HG03520 (cell line): Measurements from ENCODE around the gene CFHR2.
"Not testable (repeated sequence)": the region's sequence is repeated elsewhere in the genome, so short reads cannot be mapped to it uniquely, and the experiment has no call there.

Experiments used
- ATAC-seq: cut with Tn5 transposase; IDR thresholded peaks from one replicate; pipeline ENCODE4 v1.9.1; 2021; ENCODE audit warnings: mild to moderate bottlenecking, moderate library complexity; ENCODE audit not compliant: unreplicated experiment

Gene CFHR2

DNA sequence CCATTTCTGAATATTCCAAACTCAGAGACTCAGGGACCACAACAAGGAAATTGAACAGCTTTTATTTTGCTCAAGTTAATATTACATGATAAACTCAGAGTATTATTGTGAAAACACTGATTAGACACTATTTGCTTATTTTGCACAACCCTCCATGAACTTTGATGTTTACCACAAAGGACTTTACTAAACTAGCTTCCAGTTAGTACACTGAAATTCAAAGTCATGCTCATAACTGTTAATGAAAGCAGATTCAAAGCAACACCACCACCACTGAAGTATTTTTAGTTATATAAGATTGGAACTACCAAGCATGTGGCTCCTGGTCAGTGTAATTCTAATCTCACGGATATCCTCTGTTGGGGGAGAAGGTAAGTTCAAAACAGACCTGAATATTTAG, at the start of gene CFHR2:
Gene CFHR2, plus strand, starts transcription at position 171 of the 400 bp plus-strand sequence. Its CDS starts 143 bp downstream, at position 314.
- not testable (repeated sequence) for ATAC-seq

DNA sequence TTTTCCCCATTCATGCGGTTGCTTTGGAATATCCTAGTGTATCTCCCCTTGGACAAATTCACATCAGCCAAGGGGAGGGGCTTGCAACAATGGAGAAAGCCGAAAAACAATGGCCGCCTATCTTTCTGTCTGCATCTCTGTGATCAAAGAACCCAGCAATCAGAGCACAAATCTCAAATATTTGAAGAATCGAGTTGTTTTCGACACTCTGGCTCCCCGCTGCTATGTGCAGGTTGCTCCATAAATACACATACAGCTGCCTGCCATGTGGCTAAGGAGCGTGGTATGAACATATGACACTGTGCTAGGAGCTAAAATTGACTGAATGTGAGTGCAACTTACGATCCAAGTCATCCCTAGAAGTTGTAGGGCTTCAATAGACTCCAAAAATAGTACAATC, 47.2 kb upstream of the CFHR2 start:
- ATAC-seq: no peak

DNA sequence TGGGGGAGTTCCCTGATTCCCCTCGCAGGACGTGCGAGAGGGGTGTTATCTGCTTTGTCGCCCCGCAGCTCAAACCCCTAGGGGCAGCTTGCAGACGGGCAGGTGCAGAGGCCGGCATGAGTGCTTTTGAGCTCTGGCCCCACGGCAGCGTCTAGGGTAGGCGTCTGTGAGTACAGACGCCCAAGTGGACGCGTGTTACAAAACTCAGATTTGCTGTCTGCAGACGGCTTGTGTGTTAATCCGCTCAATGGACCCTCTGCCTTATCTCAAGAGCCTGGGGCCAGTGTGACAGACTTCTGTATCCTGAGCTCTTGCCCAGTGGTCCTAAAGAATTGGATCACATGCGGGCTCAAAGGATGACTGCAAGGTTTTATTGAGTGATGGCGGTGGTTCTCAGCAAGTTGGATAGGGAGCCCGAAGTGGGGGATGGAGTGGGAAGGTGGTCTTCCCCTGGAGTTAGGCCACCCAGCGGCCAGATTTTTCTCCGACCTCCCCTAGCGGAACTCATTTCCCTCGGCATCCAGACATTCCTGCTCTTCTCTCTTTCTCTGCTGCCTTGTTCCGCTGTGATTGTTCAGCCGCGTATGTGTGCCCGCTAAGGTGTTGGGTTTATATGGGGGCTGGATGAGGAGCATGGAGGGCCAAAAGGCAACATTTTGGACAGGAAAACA, 46.2 kb upstream of the CFHR2 start:
- no peak for ATAC-seq

DNA sequence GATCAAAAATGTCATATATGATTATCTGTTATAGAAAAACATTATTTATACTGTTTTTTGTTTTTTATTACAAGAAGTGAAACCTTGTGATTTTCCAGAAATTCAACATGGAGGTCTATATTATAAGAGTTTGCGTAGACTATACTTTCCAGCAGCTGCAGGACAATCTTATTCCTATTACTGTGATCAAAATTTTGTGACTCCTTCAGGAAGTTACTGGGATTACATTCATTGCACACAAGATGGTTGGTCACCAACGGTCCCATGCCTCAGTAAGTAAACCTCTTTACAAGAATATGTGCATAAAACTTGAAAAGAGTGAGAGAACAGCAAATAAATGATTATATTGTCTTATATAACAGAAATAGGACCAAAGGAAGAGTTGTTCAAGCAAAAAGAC, 41.2 kb upstream of the CFHR2 start:
- no peak for ATAC-seq

DNA sequence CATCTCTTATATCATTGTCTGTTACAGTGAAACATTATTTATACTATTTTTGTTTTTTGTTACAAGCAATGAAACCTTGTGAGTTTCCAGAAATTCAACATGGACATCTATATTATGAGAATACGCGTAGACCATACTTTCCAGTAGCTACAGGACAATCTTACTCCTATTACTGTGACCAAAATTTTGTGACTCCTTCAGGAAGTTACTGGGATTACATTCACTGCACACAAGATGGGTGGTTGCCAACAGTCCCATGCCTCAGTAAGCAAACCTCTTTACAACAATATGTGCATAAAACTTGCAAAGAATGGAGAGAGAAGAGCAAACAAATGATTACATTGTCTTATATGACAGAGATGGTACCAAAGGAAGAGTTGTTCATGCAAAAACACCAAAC, 33.3 kb upstream of the CFHR2 start:
- no peak for ATAC-seq

DNA sequence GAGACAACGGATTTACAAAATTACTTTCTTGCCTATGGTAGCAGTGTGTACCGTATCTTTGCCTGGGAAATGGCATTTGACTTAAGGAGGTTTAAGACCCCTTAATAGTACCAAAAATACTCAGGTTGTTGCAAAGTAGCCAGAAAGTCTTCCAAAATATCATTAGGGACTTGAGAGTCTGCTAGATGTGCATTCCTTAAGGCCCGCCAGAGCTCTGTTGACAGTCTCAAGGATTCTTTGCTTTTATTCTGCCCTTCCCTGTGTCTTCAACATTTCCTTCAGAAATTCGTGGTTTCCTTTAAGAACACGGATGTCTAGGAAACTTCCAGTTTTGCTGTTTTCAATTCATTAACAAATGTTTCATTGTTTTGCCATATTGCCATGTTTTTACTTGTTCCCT, 31.3 kb upstream of the CFHR2 start:
- not testable (repeated sequence) for ATAC-seq

DNA sequence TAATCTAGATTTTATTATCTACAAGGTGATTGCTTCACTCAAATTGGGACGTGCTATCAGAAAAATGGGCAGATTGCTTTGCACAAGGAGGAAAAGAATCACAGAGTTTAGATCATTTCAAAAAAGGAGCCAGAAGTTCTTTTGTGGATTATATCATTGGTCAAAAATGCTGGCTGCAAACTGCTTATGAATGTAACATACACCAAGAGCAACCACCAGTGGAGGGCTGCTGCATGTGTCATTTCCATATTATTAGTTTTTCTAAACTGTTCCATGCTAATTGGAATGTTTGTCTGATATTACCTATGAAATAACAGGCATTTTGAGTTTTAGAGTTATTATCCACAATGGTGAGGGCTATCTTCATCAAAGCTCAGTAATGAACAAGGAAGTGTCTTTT, 16.7 kb upstream of the CFHR2 start:
- not testable (repeated sequence) for ATAC-seq

DNA sequence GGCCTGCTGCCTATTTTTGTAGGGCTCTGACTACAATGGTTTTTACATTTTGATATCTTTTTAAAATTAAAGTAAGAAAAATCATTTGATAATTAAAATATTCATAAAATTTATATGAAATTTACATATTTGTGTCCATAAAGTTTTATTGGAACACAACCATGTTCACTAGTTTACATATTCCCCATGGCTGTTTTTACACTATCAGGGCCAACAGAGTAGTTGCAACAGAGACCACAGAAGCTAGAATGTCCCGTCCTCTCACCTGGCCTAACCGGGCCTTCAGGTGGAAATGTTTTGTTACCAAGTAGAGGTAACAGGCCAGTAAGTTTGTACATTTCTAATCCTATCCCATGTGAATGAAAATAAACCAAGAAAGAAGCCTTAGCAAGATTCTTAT, 10.7 kb upstream of the CFHR2 start:
- ATAC-seq: not testable (repeated sequence)

DNA sequence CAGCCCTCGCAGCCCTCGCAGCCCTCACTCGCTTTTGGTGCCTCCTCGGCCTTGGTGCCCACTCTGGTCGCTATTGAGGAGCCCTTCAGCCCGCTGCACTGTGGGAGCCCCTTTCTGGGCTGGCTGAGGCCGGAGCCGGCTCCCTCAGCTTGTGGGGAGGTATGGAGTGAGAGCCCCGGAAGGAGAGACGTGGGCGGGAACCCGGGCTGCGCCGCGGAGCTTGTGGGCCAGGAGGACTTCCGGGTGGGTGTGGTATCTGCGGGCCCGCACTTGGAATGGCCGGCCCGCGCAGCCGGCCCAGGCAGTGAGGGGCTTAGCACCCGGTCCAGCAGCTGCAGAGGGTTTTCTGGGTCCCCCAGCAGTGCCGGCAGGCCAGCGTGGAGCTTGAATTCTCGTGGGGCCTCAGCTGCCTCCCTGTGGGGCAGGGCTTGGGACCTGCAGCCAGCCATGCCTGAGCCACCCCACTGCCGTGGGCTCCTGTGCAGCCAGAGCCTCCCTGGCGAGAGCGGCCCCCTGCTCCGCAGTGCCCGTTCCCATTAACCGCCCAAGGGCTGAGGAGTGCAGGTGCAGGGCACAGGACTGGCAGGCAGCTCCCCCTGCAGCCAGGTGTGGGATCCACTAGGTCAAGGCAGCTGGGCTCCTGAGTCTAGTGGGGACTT, 9.9 kb upstream of the CFHR2 start:
- no peak for ATAC-seq

DNA sequence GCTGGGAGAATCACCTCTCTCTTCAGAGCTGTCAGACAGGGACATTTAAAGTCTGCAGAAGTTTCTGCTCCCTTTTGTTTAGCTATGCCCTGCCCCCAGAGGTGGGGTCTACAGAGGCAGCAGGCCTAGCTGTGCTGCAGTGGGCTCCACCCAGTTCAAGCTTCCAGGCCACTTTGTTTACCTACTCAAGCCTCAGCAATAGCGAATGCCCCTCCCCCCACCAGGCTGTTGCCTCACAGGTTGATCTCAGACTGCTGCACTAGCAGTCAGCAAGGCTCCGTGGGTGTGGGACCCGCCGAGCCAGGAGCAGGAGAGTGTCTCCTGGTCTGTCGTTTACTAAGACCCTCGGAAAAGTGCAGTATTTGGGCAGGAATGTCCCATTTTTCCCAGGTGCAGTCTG, 2.1 kb upstream of the CFHR2 start:
- ATAC-seq: not testable (repeated sequence)

DNA sequence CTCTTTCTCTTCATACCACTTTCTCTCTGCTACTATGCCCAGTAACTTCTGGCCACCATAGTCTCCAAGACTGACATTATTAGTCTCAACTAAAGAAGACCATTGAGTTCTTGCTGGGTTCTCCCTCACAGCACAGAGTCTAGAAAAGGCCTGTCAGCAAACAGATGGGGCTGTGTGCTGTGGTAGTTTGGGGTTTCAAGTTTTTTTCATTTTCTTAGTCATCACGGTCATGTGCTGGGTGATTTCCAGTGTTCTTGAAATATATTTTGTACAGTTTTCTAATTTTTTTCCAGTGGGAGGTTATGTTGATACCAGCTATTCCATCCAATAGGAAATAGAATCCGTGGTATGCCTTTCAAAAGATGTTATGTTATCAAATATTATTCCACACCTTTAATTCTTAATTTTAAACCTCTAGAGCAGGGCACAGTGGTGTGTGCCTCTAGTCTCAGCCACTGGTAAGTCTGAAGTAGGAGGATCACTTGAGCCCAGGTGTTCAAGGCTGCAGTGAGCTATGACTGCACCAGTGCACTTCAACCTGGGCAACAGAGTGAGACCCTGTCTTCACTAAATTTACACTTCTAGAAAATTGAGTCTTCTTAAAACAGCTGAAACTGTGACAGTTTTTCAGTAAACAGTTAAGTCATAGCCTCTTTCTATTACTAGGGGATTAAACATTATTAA, 8.3 kb downstream of the CFHR2 start:
- peak; percentile 92 for ATAC-seq

DNA sequence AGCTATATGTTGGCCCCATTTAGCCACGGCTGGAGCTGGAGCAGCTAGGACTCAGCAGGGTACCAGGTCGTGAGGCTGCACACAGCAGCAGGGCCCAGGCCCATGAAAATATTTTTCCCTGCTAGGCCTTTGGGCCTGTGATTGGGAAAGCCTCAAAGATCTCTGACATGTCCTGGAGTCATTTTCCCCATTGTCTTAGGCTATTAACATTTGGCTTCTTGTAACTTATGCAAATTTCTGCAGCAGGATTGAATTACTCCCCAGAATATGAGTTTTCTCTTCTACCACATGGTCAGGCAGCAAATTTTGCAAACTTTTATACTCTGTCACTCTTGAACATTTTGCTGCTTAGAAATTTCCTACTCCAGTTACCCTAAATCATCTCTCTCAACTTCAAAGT, 11.2 kb downstream of the CFHR2 start:
- no peak for ATAC-seq

DNA sequence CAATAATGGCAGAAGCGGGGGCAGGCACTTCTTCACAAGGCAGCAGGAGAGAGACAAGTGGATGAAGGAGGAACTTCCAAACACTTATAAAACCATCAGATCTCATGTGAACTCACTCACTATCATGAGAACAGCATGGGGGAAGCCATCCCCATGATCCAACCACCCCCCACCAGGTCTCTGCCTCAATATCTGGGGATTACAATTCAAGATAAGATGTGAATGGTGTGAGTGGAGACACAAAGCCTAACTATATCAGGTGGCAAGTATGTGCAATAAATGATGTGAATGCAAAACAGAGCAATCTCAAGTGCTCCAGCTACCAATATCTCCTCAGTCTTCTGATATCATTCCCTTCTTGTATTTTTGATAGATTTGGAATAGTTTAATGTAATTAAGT, 12.4 kb downstream of the CFHR2 start:
- no peak for ATAC-seq

DNA sequence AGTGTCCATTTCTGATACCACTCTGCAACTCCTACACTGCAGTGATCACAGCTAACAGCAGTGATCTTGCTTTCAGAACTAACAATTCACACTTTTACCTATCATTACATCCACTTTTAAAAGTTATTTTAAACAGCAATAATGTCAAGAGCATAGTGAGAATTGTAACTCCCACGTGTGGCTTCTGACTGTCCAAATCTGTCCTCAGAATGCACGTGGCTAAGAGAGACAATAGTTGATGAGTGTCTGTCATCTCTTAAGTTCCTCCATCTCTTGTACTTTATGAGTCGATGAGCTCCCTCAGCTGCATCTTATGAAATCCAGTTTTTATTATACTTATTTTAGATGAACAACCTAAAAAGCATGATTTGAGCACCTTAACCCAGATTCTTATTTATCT, 17.3 kb downstream of the CFHR2 start:
- peak; percentile 92 for ATAC-seq

DNA sequence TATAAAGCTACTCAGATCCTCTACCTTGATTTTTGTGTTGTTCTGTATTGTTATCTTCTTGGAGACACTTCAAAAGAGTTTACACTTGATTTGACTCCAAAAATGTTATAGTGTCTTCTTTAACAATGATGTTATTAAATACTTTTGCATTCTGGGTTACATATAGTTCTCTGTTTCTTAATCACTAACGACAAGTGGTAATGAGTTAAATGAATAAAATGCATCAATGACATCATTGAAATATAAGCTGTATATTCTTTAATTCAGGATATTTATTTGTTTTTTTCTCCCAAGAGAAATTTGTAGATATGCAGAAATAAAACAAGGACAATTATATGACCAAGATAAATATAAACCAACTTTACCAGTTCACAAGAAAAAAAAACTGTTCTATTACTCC, 26.6 kb downstream of the CFHR2 start:
- ATAC-seq: no peak

DNA sequence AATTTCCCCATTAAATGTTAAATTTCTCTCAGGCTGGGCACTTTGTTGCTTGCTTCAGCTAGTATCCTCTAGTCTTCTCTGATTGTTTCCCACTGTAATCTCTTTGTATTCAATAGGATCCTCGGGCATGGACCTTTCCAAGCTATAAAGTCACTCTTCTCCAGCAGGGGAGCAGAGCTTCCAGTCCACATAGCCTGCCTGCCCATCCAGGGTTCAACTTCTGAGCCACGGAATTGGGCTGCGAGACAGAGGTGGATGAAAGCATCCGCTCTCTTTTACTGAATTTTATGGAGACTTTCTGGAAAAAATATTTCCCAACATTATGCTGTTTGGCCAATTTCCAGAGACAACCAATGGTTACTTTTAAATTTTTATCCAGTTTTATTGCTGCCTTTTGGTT, 32.7 kb downstream of the CFHR2 start:
- no peak for ATAC-seq

DNA sequence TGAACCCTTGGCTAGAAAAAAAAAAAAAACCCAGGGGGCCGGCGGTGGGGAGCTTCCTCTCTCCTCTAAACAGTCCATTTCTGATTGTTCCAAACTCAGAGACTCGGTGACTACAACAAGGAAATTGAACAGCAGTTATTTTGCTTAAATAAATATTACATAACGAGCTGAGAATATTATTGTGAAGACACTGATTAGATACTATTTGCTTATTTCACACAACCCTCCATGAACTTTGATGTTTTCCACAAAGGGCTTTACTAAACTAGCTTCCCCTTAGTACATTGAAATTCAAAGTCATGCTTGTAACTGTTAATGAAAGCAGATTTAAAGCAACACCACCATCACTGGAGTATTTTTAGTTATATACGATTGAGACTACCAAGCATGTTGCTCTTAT, 33.7 kb downstream of the CFHR2 start, which contains the start of gene CFHR5:
Gene CFHR5, plus strand, starts transcription at position 279 of the 400 bp plus-strand sequence. Its CDS starts 109 bp downstream, at position 388.
- no peak for ATAC-seq

DNA sequence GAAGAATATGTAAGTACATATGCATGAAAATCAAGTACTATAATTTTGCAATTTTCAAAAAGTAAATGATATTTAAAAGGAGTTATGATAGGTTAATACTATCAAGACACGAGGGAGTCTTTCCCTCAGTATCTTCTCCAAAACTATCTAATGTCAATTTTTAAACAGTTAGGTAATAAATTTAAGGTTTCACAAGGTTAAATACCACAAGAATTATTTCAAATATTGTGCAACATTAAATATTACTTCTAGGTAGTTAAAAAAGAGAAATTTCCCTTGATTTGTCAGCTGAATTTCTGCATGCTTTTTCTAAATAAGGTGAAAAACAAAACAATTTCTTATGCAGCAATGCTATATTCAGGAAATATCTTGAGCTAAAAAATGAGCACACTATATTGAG, 37.3 kb downstream of the CFHR2 start:
- ATAC-seq: no peak

DNA sequence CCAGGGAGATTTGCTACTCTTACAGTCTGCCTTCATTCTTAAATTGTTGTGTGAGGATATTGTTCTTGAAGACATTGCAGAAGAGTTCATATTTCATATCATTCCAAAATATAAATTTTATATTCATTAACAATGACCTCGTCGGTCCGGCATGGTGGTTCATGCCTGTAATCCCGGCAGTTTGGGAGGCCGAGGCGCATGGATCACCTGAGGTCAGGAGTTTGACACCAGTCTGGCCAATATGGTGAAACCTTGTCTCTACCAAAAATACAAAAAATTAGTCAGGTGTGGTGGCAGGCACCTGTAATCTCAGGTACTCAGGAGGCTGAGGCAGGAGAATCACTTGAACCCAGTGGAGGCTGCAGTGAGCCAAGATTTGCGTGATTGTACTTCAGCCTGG, 38.7 kb downstream of the CFHR2 start:
- ATAC-seq: not testable (repeated sequence)

DNA sequence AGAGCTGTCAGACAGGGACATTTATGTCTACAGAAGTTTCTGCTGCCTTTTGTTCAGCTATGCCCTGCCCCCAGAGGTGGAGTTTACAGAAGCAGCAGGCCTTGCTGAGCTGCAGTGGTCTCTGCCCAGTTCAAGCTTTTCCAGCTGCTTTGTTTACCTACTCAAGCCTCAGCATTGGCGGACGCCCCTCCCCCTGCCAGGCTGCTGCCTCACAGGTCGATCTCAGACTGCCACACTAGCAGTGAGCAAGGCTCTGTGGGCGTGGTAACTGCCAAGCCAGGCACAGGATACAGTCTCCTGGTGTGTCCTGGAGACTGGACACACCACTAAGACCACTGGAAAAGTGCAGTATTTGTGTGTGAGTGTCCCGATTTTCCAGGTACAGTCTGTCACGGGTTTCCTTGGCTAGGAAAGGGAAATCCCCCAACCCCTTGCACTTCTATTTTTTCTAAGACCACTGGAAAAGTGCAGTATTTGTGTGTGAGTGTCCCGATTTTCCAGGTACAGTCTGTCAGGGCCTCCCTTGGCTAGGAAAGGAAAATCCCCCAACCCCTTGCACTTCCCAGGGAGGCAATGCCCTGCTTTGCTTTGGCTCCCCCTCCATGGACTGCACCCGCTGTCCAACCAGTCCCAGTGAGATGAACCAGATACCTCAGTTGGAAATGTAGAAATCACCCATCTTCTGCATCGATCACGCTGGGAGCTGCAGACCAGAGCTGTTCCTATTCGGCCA, 48.5 kb downstream of the CFHR2 start:
- not testable (repeated sequence) for ATAC-seq

DNA sequence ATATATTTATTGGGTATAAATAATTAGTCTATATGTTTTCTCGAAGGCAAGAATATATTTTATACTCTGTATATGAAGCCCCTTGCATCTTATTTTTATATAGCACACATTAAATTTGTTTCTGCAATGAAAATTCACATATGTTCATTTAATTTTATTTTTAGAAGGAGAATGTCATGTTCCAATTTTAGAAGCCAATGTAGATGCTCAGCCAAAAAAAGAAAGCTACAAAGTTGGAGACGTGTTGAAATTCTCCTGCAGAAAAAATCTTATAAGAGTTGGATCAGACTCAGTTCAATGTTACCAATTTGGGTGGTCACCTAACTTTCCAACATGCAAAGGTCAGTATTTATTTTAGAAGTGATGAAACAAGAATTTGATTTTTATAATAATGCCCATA, 50.4 kb downstream of the CFHR2 start:
- no peak for ATAC-seq
